Skeletal muscle cell (primary cell): ENCODE results near the gene SPI1.
"Not testable (repeated sequence)": the region's sequence is repeated elsewhere in the genome, so short reads cannot be mapped to it uniquely, and the experiment has no call there.

Experiments
- DNase-seq: peaks from one replicate; pipeline ENCODE4 v3.0.0-alpha.2; 2010; ENCODE audit warnings: low read depth
- H3K4me3 ChIP-seq: 2 replicates; pipeline ENCODE4 v1.5.1; 2011; ENCODE audit warnings: low read depth, mild to moderate bottlenecking, control low read depth, low read length, moderate library complexity

The SPI1 gene

DNA sequence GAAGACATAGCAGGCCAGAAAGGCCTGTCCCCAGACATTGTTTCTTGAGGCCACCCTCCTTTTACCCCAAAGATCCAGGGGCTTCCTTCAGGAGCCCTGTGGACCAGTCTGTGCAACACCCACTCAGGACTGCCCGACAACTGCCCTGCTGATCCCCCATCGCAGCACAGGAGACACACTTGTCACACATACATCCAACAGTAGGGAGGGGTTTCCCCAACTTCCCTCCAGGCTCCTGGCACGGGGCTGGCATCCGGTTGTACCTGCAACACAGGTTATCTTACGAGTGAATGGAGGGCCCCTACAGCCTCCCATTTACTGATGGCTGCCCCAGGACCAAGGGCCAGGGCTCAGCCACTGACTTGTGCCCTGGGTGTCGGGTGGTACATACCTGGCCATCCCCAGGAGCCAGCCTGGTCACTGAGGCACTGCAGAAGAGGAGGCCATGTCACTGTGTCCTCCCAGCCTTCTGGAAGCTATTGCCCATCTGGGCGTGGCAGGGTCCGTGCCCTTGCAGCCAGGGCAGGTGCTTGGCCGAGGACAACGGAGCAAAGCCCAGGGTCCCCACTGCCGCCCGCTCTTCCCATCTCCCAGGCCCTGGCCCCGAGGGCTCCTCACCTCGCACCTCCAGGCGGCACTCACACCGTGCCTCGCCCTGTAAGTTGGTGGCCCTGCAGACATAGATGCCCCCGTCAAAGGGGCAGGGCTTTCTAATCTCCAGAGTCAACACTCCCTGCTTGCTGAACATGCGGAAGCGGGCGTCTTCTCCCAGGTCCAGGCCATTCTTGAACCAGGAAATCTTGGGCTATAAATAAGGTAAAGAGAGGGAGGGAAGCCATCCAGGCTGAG is 46.7 kb downstream of the SPI1 start:
- no peak for DNase-seq
- no peak overlapping the region for H3K4me3 ChIP-seq

DNA sequence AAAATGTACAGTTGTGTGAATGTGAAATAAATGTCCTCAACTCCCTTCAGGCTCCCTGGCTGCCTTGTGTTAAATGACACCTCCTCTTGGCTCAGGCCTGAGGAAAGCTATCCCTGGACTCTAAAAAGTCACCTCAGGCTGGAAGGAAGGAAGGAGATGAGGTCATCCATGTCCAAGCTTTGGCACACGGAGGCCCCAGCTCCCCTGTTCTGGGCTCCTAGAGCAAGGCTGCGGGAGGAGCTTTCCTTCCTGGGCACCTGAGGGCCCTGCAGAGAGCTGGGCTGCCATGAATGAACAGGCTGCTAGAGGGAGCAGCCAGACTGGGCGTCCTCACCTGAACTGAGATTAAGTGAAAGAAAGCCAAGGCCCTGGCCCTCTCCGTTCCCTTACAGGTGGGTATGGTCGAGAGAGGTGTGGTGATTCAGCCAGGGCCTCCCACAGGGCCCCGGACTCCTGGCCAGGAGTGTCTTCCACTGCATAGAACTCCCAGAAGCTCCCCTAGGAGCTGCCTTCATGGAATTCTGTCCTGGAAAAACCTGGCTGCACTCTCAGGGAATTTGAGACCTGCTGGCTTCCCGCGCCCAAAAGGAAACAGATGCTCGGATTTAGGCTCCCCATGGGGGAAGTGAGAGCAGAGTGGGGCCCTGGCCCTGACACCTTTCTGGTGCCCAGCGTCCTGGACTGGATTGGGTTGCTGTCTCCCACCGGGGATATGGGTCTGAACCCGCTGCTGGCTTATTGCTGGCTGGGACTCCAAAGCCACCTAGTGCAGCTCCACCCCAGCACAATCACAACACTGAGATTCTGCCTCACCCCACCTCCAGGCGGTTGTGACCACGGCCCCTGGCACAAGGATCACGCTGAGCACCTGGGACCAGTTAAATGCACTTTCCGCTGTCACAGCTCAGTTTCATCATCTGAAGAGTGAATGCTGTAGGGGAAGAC is 48.1 kb downstream of the SPI1 start:
- no peak overlapping the region for H3K4me3 ChIP-seq

DNA sequence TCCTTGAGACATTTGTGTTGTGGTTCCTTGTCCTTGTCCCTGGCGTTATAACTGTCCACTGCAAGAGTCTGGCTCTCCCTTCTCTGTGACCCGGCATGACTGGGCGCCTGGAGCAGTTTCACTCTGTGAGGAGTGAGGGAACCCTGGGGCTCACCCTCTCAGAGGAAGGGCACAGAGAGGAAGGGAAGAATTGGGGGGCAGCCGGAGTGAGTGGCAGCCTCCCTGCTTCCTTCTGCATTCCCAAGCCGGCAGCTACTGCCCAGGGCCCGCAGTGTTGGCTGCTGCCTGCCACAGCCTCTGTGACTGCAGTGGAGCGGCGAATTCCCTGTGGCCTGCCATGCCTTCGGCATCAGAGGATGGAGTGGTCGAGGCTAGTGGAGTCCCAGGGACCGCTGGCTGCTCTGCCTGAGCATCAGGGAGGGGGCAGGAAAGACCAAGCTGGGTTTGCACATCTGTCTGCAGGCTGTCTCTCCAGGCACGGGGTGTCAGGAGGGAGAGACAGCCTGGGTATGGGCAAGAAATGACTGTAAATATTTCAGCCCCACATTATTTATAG is 48.8 kb downstream of the SPI1 start:
- no peak overlapping the region for H3K4me3 ChIP-seq
- no peak for DNase-seq

More for the DNA sequence above, 48.1 kb downstream of the SPI1 start:
- DNase-seq: peak; percentile 4

DNA sequence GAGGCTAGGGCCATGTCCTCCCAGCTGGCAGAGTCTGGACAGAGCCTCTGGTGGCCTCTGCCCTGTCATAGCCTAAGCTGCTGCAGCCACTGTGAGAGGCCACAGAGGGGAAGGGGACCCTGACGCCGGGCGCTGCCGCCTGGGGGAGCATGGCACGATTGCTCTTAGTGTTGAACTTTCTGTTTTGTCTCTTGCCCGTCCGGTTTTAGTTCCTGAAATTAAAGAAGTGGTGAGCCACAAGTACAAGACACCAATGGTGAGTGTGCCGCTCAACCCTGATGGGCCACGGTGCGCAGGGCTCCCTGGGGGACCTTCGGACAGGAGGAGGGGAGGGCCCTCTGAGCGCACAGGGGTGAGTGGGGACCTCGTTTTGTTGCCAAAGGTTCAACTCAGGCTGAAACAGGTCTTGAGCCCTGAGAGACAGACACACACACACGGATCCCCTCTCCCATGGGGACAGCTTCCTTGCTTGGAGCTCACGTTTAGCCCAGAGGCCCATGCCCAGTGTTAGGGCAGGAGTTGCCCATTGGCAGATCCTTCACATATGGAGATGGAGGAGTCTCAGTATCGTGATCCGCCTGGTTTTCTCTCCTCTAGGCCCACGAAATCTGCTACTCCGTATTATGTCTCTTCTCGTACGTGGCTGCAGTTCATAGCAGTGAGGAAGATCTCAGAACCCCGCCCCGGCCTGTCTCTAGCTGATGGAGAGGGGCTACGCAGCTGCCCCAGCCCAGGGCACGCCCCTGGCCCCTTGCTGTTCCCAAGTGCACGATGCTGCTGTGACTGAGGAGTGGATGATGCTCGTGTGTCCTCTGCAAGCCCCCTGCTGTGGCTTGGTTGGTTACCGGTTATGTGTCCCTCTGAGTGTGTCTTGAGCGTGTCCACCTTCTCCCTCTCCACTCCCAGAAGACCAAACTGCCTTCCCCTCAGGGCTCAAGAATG is 49.6 kb downstream of the SPI1 start:
- H3K4me3 ChIP-seq: no peak overlapping the region
- DNase-seq: no peak

DNA sequence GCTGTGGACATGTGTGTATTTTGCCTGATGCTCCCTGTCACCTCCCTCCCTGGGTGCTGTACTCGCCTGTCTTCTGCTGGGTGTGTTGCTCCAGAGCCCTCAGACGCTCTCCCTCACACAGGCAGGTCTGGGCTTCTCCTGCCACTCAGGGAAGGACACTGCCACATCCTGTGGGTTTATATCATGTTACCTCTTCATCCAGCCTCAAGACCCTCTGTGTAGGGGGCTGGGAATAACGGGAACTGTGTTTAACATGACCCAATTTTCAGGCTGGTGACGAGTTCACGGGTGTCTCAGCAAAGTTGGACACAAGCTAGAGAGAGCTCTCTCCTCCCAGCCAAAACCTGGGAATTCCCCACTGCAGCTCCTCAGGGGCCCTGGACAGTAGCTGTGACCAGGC is 50.4 kb downstream of the SPI1 start:
- no peak overlapping the region for H3K4me3 ChIP-seq
- DNase-seq: no peak

DNA sequence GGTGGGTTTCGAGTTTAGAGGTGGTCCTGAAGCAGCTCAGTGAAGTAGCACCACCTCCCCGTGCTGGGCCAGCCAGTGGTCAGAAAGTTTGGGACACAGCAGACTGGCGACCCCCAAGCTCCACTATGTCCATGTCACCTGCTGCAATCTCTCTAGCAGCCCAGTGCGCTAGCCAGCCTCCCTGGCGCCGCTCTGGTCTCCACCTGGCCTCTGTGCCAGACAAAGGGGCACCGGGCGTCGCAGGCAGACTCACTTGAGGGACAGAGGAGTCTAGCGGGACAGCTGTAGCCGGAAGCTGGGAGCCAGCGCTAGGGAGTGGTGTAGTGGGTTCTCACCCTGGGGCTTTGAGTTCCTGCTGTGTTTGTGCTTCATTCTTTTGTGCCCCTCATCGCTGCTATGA is 51.3 kb downstream of the SPI1 start:
- H3K4me3 ChIP-seq: no peak overlapping the region
- no peak for DNase-seq

DNA sequence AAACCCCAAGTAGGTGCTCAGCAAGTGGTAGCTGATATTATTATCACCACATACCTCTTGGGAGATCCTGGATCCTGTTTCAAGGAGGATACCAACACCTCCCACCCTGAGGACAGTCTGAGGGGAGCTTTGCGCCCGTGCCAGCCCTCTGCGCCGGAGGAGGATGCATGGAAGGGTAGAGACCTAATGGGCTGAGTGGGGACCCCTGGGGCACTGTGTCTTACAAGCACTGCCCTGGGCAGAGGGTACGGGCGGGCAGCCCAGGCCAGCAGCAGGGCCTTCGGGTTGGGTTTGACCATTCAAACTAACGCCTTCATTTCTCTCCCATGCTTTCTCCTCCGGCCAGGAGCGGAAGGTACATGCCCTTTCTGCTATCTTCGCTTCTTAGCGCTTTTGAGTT is 52.1 kb downstream of the SPI1 start:
- DNase-seq: no peak
- no peak overlapping the region for H3K4me3 ChIP-seq

- DNase-seq: no peak
- H3K4me3 ChIP-seq: no peak overlapping the region
Measured at GRCh38 chr11:47325271-47326041, 52.9 kb downstream of the SPI1 start.

DNA sequence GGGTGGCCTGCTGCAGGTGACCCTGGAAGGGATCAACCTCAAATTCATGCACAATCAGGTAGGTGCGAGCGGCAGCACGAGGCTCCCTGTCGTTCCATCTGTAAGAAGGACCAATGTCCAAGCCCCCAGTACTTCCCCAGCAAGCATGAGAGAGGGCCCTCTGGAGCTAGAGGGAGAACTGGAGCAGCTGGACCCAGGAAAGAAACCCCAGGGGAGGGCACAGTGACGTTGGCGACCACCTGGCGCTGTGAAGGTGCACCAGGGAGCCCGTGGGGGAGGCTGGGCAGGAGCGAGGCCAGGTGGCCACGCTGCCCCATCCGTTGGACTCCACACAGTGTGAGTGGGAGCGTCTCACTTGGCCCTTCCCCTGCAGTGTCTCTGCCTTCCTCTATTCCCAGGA is 53.8 kb downstream of the SPI1 start:
- H3K4me3 ChIP-seq: no peak overlapping the region

DNA sequence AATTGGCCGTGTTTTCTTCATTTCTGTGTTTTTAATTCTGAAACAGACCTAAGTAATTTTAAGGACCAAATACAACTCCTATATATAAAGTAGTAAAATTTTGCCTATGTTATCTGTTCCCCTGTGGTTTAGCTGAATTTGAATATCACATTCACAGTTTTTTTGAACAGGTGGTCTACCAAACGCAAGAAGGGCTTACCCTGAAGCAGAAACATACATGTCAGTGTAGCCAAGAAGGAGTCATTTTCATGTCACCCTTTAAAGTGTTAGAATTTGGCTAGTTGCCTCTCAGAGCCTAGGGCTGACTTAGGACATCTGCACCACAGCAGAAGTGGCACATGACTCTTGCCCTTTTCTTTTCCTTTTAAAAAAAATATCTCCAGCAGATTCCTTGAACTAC is 60.2 kb downstream of the SPI1 start:
- no peak for DNase-seq
- H3K4me3 ChIP-seq: no peak overlapping the region

More for the DNA sequence above, 53.8 kb downstream of the SPI1 start:
- DNase-seq: no peak

- H3K4me3 ChIP-seq: no peak overlapping the region
- DNase-seq: no peak
Measured at GRCh38 chr11:47317064-47317828, 61.1 kb downstream of the SPI1 start.

GRCh38 chr11:47316501-47316900 is 61.8 kb downstream of the SPI1 start:
- DNase-seq, H3K4me3 ChIP-seq: not testable (repeated sequence)

GRCh38 chr11:47314992-47315391 is 63.4 kb downstream of the SPI1 start:
- DNase-seq: no peak
- no peak overlapping the region for H3K4me3 ChIP-seq

DNA sequence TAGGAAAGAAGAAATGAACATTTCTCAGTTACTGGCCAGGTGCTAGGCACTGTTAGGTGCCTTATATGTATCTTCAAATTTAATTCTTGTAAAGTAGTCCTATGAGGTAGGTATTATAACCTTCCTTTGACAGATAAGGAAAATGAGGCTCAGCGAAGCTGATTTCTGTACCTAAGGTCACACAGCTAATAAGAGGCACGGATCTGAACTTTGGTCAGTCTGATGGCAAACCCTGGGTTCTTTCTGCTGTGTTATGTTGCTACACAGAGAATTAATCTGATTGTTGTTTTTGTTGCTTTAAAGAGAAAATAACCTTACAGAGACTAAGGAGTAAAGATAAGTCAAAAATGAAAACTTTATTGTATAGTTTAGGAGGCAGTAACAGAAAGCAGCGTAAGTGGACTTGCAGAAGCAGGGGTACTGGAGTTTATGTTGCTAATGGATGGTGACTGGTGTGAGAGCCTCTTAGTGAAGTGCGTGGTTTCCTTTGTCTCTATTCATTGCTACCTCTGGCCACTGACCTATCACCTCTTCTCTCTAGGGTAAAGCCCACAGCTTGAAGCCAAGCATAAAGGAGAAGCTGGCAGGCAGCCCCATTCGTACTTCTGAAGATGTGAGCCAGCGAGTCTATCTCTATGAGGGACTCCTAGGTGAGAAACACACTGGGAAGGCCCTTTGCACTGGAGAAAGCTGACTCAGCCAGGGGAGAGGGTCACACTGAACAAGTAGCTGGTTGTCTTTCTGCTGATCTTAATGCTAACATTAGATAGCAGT is 70.1 kb downstream of the SPI1 start:
- no peak overlapping the region for H3K4me3 ChIP-seq
- no peak for DNase-seq

DNA sequence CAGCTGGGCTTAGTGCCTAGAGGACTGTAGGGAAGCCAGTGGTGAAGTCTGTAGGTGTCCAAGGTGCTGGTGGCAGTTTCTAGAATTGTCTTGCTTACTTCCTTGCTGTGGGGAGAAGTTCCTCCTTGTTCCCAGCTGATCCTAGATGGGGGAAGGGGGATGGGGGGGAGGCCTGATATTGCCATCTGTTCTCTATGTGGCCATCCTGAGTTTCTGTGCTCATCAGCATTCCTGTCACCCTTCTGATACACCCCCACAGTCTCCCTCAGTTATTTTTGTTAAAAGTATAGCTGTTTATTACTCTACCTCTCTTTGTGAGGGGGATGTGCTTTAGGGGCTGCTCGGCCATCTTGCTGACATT is 71.9 kb downstream of the SPI1 start:
- H3K4me3 ChIP-seq: no peak overlapping the region

DNA sequence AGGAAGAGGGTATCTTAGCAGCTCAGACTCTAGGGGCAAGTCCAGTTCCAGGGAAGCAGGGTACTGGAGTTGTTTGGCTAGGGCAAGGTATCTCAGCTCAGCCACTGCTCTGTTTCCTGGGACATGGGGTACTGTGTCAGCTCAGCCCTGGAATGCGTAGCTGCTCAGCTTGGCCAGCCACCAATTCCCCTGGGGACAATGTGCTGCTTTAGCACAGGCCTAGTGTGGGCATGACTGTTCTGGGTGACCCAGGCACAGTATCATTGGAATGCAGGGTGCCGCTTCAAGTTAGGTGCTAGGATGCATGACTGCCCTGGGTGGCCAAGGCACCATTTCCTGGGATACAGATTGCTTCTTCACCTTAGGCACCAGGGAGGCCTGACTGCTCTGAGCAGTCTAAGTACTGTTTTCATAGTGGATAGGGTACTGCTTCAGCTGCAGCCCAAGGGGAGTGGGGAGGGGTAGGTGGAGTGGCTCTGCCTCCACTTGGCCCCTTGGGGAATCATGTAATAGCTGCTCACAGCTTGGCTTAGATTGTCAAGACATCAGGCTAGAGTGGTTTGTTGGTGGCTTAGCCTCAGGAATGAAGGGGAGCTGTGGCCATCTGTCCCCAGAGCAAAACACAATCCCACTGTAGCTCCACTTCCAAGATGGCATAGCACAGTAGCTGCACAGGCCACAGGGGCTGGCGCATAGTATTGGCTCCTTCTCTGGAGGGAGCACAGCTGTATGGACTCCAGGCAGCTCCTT is 72.4 kb downstream of the SPI1 start:
- DNase-seq: no peak

More for the DNA sequence above, 71.9 kb downstream of the SPI1 start:
- DNase-seq: no peak

More for the DNA sequence above, 72.4 kb downstream of the SPI1 start:
- H3K4me3 ChIP-seq: no peak overlapping the region
